Stimulated activated CD8-positive, alpha-beta memory T cell treated with anti-CD3 and anti-CD28 coated beads, Interleukin-12 subunit alpha, Interleukin-12 subunit beta, amount 100 ng/mL, for 4 hours (primary cell): ENCODE data around the gene RFX2.

Experiments
- DNase-seq: peaks from one replicate; pipeline ENCODE4 v3.0.0-alpha.2; 2020; ENCODE audit warnings: low read depth

The RFX2 gene

DNA sequence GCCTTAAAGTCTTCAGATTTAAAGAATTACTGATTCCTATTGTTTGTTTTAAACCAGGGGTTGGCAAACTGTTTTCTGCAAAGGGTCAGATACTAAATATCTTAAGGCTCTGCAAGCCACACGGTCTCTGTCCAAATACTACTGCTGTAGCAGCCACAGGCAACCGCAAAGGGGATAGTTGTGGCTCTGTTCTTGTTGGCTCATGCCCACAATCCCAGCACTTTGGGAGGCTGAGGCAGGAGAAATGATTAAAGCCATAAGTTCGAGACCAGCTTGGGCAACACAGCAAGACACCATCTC, 154.7 kb downstream of the RFX2 start:
- DNase-seq: no peak

DNA sequence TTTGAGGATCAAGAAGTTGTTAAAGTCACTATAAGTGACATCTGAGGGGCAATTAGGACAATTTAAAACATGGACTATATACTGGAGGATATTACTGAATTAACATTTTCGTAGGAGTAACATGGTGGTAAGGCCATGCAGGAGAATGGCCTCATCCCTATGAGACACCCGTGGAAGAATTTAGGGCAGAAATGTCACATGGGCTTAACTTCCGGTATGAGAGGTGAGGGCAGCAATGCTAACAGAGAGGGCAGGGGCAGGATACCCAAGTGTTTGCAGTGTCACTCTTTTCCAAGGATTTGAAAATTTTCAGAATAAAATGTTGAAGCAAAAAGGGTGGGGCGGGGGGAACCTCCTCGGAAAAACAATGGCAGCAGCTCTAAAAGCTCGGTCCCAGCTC, 156.0 kb downstream of the RFX2 start:
- DNase-seq: no peak

DNA sequence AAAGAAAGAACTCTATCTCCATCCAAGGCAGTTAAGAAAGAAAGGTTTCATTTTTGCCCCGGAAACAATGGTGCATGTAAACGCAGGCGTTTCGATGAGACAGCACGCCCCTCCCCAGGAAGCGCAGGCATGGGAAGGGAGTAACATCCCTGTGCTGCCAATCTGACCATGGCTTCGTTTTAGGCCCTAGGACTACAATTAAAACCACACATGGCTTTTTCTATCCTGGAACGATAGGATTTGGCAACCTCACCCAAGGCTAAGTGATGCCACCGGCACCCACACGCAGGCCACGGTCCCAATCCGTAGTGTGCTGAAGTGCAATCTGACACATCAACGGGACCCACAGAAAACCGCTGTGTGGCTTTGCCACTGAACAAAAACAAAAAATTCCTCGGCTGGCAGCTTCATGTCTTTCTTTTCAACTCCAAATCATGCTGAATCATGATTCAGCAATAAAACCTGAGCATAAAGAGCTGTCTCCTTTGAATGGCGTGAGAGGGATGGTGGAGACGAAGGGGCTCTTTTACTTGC, 156.6 kb downstream of the RFX2 start:
- no peak for DNase-seq

DNA sequence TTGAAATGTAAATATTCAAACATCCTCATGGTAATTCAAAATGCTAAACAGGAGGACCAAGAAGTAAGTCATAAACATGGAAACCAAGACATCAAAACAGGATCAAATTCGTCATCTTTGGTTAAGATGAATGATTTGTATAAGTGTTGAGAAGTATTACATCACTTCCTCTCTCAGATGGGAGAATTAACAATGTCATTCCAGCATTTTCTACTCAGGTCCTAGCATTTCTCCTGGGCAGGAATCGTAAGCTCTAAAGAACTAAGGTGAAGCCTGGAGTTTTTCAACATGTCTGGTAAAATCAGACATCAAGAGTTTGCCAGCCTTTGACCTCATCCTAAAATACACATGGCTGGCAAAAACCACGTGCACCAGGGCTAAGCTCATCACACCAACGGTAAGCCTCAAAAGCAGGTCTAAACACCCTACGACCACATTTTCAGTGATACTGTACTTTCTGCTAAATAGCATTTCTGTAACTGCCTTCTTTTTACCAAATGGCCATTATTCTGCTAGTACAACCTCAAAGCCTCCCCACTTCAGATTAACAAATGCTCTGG, 157.2 kb downstream of the RFX2 start:
- no peak for DNase-seq

DNA sequence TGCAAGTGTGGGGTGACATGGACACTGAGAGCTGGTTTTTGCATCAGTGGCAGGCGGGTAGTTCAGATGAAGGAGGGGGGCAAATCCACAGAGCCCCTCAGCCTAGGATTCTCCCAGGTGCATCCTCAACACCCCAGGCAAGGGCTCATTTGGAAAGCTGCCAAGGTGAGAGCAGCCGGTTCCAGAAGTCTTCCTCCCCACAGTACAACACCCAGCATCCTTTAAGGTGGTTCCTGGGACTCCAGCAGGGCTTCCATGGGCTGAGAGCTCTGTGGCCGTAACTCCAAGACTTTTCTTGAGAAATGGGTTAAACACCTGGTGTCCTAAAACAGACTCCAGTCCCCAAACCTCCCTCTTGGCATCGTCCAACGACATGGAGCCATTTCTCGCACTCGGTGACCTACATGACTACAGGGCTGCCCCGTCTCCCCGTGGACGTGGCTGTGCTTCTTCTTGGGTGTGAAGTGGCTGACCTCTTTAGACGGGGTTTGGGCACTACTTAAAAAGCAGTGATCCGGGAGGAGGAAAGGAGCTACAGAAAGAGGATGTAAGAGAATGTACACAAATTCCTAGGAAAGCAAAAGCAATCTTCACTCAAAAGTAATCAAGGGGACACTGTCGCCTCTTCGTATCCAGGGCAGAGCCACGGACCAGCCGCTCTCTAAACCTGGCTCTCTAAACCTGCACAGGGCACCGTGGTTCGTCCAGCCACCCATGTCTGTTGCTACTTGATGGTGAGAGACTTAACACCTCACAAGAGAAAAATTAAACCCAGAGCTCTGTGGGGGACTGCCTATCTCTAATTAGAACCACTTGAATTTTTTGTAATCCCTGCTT, 157.9 kb downstream of the RFX2 start:
- DNase-seq: no peak

DNA sequence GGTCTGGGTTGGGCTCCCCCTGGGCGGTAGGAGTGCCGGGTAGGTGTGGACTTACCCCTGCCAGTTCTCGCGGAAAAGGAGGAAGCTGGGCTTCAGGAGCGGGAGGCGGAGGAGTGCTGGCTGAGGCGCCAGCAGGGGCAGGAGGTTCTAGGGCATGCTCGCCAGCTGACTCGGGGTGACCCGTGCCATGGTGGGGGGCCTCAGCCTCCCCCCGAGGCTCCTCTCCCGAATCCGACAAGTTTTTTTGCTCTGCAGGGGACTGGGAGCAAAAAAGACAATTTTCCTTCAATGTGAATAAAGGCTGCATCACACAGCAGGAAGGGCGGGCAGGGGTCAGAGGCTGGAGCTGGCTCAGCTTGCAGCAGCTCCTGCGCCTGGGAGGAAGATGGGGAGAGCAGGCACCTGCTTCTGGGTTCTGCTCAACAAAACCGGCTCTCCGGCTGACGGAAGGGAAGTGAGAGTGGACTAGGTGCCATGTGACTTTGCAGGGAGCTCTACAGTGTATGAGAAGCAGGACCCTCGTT, 158.9 kb downstream of the RFX2 start:
- no peak for DNase-seq

DNA sequence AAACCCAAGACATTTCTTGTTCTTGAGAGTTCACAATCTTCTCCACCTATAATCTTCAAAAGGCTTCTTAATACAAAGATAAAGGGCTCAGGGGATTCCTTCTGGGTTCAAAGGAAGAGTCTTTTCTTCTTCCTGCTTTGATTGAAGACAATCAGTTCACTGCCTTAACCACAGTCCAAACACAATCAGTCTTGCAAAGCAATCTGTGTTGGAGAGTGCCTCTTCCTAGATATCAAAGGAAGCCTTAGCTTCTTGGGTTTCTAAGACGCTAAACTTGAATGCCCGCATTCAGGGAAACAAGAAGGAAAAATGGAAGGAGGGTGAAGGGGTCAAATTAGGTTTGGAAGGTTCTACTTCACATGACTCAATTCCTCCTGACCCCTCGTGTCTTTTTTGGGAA, 159.6 kb downstream of the RFX2 start:
- no peak for DNase-seq

DNA sequence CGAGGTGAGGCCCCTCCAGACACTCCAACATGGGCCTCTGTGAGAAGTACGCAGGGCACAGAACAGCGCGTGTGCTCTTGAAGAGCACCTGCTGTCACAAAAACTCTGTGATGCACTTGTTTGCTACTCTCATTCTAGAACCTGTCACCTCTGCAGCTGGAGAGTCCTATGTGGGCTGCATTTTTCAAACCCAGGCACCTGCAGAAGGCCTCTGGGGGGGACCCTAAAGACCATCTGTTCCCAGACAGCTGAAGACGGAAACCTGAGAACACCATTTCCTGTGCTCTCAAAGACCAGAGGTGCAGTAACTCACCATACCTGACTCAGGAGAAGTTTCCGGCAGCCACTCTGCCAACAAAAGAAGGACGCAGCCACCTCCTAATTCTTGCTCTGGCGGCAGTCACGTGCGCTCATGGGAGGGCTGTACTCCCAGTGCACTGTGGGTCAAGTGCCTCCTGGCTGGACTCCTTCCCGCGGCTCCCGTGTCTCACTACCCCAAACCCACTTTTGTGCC, 160.5 kb downstream of the RFX2 start:
- DNase-seq: no peak

DNA sequence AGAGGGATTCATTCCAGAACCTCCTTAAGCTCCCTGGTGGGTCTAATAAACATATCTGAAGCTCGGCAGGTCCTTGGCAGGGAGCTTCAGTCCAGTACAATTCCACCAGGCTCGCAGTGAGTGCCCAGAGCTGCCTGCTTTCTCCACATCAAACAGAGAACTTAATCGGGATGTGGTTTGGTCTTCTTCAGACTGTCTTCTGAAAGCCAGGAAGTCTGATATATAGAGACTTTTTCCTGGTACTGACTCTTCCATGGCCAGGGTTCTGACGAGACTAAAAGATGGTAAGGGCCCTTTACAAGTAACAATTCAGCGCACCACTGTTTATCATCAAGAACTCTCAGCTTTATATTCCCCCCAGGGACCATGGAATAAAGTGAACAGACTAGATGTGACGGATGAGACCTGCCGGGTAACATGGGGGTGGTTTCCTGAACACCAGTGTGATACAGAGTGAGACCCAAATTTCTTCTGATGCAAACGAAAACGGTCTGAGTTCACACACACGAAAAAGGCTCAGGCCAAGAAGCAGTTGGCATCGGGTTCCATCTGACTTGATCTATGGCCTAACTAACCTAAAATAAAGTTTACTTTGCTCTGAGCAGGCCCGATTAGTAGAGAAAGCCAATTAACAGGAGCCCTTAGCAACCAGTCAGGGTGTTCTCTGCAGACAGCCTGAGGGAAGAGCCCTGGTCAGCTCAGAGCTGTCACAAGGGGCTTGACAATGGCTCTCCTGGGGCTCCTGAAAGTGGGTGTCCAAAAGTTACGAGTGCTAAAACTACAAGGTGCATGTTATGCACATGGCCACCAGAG, 161.3 kb downstream of the RFX2 start:
- no peak for DNase-seq

DNA sequence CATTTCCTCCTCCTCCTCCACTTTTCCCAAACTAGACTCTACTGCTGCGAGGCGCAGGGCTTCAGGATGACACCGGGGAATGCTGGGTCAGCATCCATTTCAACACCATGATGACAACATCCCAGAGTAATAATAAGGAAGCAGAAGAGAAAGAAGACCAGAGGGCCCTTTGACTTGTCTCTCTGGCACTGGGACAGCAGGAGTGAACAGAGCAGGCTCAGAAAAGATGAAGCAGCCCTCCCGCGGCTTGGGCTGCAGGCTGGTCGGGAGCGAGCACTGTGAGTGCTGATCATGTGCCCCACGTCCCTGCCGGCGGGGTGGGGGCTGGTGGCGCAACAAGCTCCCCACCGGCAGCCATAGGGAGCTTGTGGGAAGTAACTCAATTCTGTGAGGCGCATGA, 162.9 kb downstream of the RFX2 start:
- DNase-seq: no peak

DNA sequence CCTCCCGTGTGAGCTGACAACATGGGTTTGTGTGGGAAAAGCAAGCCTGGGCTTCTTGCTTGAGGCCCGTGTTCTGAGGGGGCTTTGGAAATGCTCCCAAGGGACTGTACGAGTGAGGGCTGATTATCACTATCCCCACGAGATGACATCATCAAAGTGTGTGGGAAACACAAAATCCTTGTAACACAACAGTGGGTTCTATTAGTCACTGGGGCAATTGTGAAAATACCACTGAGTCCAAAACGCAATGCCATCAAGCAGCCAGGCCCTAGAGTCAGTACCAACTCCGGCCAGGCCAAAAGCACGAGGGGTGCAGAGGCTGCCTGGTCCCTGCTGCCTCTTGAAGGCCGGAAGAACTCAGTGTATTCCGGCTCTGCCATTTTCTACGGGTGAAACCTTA, 166.7 kb downstream of the RFX2 start:
- no peak for DNase-seq
